ENCODE results near the gene AATF. TPM values are rescaled to one million over a fixed set of nuclear protein-coding genes. Genes with fewer than 3 reads are reported as not detected.

The AATF gene
- total and polyA plus RNA-seq, 9 of the 15 experiments (the other 6 are each of a cell fraction or from before 2014, with no cell fraction given): 34.5 to 133 (median 90.1) TPM

DNA sequence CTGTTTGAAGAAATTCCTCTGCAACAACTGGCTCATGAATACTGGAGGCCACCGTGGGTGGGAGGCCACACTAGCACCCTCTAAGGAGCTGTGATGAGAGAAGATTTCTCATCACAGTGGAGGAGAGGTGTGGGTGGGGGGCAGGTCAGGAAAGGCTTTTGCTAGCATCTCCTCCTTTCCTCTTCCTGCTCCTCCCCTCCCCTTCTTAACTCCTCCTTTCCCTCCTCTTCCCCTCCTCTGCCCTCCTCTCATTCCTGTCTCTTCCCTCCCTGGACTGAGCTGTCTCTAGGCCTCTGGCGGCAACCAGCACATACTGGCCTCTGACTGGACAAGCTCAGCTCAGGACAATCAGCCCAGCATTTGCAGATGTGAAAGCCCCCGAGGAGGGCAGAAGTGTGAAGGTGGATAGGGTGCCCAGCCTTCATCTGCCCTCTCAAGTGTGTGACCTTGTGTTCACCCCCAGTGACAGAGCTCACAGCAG is 30.5 kb upstream of the AATF start (continued):
- no peak for TF ChIP-seq ZC3H11A (IDR thresholded peaks at IDR 0.05; ENCODE audit: low read depth, low read length)

DNA sequence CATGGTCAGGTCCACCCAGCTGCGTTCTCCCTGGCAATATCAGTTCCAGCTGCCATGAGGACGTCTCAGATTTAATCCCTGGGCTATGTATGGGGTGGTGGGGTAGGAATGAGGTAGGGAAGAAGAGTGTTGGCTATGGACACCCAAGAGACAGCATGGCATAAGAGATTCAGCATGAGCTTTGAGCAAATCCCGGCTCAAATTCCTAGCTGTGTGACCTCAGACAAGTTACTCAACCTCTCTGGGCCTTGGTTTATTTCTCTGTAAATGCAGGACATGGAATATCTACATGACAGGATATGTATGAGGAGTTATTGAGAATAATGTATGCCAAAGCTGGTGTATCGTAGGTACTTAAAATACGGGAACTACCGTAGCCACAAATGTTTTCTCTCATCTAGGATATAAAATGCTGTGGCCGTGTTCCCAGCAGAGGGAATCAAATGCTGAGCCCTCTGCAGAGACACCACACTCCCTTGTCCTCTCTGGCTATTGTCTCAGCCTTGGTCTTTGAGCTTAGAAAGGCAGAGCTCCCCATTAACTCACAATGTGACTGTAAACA is 29.3 kb upstream of the AATF start:
- CTCF ChIA-PET (ENCODE audit: low intra/inter-chr PET ratio): no interaction called here
- Histone ChIP-seq H3K4me3 (no peak overlapping the region), H4K20me1 (replicated peaks; ENCODE audit: control insufficient read depth, insufficient read depth, low read length) (0 out of 2 replicates have a peak, but pooled peaks cover 4% of the 10 kb centered on the region), H3K9me3 (replicated peaks; ENCODE audit: control insufficient read depth, insufficient read depth, low read depth, low read length) (no peaks in the 10 kb centered on the region), H3K9me1 (ENCODE audit: control insufficient read depth, insufficient read depth, low read length) (no peaks in the 10 kb centered on the region), H3K27me3 (ENCODE audit: control insufficient read depth in 2 of 2, insufficient read depth in 2 of 2, low read length in 2 of 2) (no peaks in the 10 kb centered on the region; a peak in 1 of 5 replicates), H2AFZ (ENCODE audit: low read depth, low read length) (no peak overlapping the region), H3K9ac (ENCODE audit: insufficient read depth in 1 of 2, low read depth in 2 of 2, low read length in 2 of 2) (no peak overlapping the region), H3K4me2 (ENCODE audit: insufficient read depth, low read length) (no peak overlapping the region), H3K4me1 (replicated peaks in 1 of 2; ENCODE audit: control insufficient read depth in 2 of 2, insufficient read depth in 2 of 2, low read length in 2 of 2) (peaks cover 16 to 21% of the 10 kb centered on the region in 2 experiments), H3K36me3 (ENCODE audit: control insufficient read depth, insufficient read depth, low read length) (no peaks in the 10 kb centered on the region), H3K79me2 (ENCODE audit: control insufficient read depth, insufficient read depth, low read length) (no peaks in the 10 kb centered on the region), H3K27ac (ENCODE audit: extremely low read depth, low read depth, low read length) (no peak overlapping the region)
- DNase-seq (ENCODE audit: extremely low read depth in 1 of 4, low spot score in 3 of 4): no peak
- FAIRE-seq: no peak
- intact Hi-C loops (cut with micrococcal nuclease): no loop called here
- in situ Hi-C loops (cut with MboI): no loop called here
- 60% methylated on average over 7 of the region's 7 CpGs for WGBS (ENCODE audit: insufficient coverage, low coverage, missing lambda C conversion rate)
- no peak for ATAC-seq
- no TSS peak for BruUV-seq (replicated peaks)
- POLR2A ChIA-PET: interaction anchor here (0.6 kb wide), 1 partner anchor 17 kb away, joined by 3 read pairs; no protein-coding TSS in a partner anchor
- TF ChIP-seq KDM1A (IDR thresholded peaks at IDR 0.05): peak; percentile 27 to 74; a peak in 2 of 4 replicates
- TF ChIP-seq BCOR (IDR thresholded peaks at IDR 0.05): peak; percentile 94
- peak; percentile 72; the same call in 1 of the 2 replicates for TF ChIP-seq PTBP1 (IDR thresholded peaks at IDR 0.05; ENCODE audit: low read depth, low read length)
- TF ChIP-seq SMARCA5 (IDR thresholded peaks at IDR 0.05): peak; percentile 54; the same call in 1 of the 2 replicates
- peak; percentile 84 for TF ChIP-seq ZFP36 (IDR thresholded peaks at IDR 0.05; ENCODE audit: low read depth, low read length, partially characterized antibody)
- 0 out of 2 replicates have a peak, but pooled peaks have one; percentile 36 for TF ChIP-seq ADNP (tag; IDR thresholded peaks at IDR 0.05)
- peak; percentile 25; the same call in 1 of the 2 replicates for TF ChIP-seq ESRRA (IDR thresholded peaks at IDR 0.05; ENCODE audit: borderline replicate concordance, low read depth)
- TF ChIP-seq CHD4 (IDR thresholded peaks at IDR 0.05; ENCODE audit: insufficient read depth, insufficient replicate concordance, low read depth, low read length, poor library complexity, severe bottlenecking): peak; percentile 48
- 0 out of 4 replicates have a peak, but pooled peaks of 1 of the 2 experiments have one; percentile 37 for TF ChIP-seq HDAC1 (IDR thresholded peaks at IDR 0.05)
- TF ChIP-seq BRD9 (IDR thresholded peaks at IDR 0.05; ENCODE audit: low read depth, partially characterized antibody): no peak
- no peak for TF ChIP-seq ZNF23 (CRISPR knock-in tag; IDR thresholded peaks at IDR 0.05)
- peak; percentile 98 for TF ChIP-seq RBM25 (IDR thresholded peaks at IDR 0.05; ENCODE audit: low read depth, low read length, severe bottlenecking)
- TF ChIP-seq HDGF (IDR thresholded peaks at IDR 0.05): no peak
